Right ventricle myocardium inferior (tissue), 1 donor: ENCODE data around the gene MUC16. TPM values are rescaled to one million over a fixed set of nuclear protein-coding genes. Genes with fewer than 3 reads are reported as not detected.

ENCODE experiments used
- ATAC-seq: fragments of 200-7000 bp; cut with Tn5 transposase; one replicate; pipeline ENCODE4 v1.9.1; 2020; ENCODE audit warnings: mild to moderate bottlenecking, moderate library complexity
- DNase-seq: peaks from one replicate; pipeline ENCODE4 v3.0.0; 2021; ENCODE audit errors: missing footprints
- intact Hi-C: fragments of 100-400 bp; cut with DNase I; formaldehyde crosslinking; loops from one replicate; pipeline ENCODE4 v1.11.0; 2022
- total RNA-seq: library from RNA; stranded (reverse); fragmentation: NEBNext Ultra II Directional; extraction: Animal tissue kit (Norgen Biotek cat#: 25700); gene quantifications from one replicate; pipeline ENCODE4 v1.2.1, GENCODE V29; 2021
- donor health status: DM: no; HTN: yes; CAD: no; lungs with severe emphysema.

The MUC16 gene
- total RNA-seq, 1 donor from 2014 or later: 0.05 TPM

- intact Hi-C loops: no loop called here
- DNase-seq: no peak
- ATAC-seq: no peak
Measured at GRCh38 chr19:9013988-9014387, 3.8 kb upstream of the MUC16 start.

GRCh38 chr19:9011875-9012274 is 1.7 kb upstream of the MUC16 start:
- no peak for ATAC-seq
- no peak for DNase-seq
- intact Hi-C loops: no loop called here

DNA sequence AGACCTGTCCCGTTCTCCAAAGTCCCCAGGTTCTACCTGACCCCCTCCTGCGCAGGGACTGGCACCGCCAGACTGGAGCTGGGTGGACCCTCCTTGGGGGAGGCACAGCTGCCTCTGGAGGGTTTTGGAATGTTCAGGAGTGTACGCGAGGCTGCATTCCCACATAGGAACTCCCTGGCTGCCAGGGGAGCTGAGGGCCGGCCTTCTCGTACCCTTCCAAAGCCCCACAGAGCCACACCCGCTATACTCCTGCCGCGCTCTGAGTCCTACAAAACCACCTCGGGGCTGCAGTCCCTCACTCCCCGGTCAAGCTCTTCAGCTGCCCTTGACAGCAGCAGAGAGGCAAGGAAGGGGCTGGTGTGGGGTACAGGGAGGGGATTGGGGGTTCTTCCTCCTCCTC is 484 bp upstream of the MUC16 start:
- intact Hi-C loops: no loop called here
- DNase-seq (no peak), ATAC-seq (no peak)

DNA sequence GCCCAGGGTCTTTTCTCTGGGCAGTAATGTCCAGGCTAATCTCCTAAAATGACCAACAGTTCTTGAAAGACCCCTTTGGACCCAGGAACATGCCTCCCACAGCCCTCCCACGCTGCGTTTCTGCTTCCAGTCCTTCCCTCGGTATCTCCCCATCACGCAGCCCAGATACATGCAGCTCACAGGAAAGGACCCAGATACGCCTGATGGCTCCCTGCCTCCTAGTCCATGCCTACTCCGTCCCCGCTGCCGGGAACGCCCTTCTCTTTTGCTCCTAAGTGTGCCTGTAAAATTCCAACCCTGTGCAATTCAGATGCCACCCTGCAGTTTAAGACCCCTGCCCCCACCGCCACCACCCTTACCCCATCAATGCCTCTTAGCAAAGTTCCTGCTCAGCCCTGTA is 778 bp downstream of the MUC16 start:
- DNase-seq: no peak
- intact Hi-C loops: no loop called here
- ATAC-seq: no peak

DNA sequence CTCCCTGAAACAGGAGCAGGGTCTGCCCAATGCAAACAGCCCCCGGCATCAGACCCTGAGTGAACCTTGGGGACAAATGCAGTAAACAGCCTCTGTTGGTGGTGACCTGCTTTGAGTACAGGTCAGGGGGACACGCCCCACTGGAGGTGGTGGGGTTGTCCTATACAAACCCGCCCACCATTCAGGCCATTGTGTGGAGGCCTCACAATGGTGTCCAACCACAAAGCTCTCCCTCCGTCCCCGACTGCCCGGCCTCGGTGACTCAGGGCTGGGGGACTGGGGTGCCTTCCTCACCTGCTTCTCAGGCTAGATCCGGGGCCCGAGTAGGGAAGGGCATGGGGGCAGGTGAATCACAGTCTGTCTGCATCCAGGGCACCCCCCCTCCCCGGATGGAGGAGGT is 1.5 kb downstream of the MUC16 start:
- intact Hi-C loops: no loop called here
- no peak for ATAC-seq
- no peak for DNase-seq

DNA sequence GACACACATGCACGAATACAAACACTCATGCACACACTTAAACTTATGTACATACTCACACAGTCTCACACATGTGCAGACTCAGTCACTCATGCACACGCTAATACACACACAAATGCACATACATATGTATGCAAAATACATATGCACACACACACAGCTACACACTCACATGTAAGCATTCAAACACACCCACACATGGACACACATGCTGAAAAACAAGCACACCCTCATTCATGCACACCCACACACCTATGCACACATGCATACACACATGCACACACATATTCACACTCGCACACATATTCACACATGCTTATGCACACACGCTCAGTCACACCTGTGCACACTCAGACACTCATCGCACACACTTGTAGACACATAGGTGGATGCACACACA is 9.3 kb downstream of the MUC16 start:
- ATAC-seq: no peak
- intact Hi-C loops: no loop called here
- no peak for DNase-seq

GRCh38 chr19:8988204-8988603 is 22.0 kb downstream of the MUC16 start:
- no peak for DNase-seq
- intact Hi-C loops: no loop called here

DNA sequence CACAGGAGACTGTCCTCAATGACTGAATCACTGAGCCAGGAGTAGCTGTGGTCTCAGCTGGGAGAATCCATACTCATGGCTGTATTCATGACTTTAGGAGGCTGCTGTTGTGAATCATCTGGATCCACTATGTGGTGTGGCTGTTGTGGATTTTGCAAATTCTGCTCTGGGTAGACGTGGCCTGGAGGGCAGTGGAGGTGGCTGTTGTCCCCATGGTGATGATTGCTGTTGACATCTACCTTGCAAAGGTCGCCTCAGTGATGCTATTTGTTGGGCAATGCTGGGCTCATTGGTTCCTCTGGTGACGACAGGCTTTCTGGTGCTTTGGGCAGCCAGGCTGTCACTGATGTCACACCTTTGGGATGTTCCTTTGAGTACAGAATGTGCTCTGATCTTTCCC is 23.9 kb downstream of the MUC16 start:
- DNase-seq: no peak
- intact Hi-C loops: no loop called here
- no peak for ATAC-seq

More at GRCh38 chr19:8988204-8988603, 22.0 kb downstream of the MUC16 start:
- no peak for ATAC-seq

DNA sequence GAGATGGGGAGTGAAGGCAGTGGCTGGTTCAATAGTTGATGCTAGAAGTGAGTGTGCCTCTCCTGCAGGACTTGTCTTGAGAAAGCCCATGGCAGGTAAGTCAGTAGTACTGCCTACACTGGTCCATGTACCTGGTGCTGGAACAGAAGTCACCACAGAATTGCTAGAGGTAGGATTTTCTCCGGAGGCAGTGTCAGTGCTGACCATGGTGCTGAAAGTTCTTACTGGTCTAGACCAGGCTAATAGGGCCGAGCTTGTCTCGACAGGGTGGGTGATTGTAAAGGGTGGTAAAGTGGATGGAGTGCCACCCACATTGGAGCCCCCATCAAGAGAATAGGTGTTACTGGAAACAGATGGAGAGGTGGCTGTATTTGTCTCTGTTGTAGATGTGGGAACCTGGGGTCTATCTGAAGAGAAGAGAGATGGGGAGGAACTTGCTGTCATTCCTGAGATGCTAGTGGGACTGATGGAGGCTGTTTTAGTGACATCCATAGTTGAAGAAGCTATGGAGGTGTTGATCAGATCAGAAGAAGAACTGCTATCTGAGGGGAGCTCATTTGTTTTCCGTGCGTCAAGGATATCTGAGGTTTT is 36.6 kb downstream of the MUC16 start:
- intact Hi-C loops: no loop called here
- DNase-seq: no peak
- no peak for ATAC-seq

DNA sequence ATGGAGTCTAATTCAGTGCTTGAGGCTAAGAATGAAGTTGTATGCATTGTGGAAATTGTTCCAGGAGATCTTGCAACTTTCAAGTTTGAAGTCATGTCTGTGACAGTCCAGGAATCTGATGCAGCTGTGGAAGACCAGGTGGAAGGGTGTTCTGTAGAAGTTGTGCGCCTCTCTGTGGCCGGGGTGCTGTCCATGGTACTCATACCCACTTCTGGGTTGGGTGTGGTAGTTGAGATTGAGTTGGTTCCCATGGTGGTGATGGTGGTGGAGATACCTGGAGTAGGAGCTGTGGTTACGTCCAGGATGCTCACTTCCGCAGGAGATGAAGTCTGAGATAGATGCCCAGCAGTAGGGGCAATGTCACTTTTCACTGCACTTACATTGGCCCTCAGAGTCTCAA is 44.3 kb downstream of the MUC16 start:
- intact Hi-C loops: no loop called here
- DNase-seq (no peak), ATAC-seq (no peak)

Other genes with a start within 250 kb of the MUC16 start
- 8.8 TPM for gene ZNF558, start 178.1 kb downstream of the MUC16 start, total RNA-seq
- gene MBD3L1, start 178.0 kb downstream of the MUC16 start, total RNA-seq: not detected
- gene OR1M1, start 76.7 kb upstream of the MUC16 start, total RNA-seq: not detected
- gene OR7G2, start 97.1 kb upstream of the MUC16 start, total RNA-seq: not detected
- gene OR7G1, start 105.4 kb upstream of the MUC16 start, total RNA-seq: not detected
- gene OR7G3, start 116.5 kb upstream of the MUC16 start, total RNA-seq: not detected
- gene ZNF317, start 130.0 kb upstream of the MUC16 start, total RNA-seq: 14.7 TPM
- 0.08 TPM for gene OR7D2, start 168.6 kb upstream of the MUC16 start, total RNA-seq
- gene OR7D4, start 209.2 kb upstream of the MUC16 start, total RNA-seq: not detected
- gene OR7E24, start 240.5 kb upstream of the MUC16 start, total RNA-seq: not detected